IMR-90 (cell line): ENCODE results near the gene FBXL13. TPM values are rescaled to one million over a fixed set of nuclear protein-coding genes. Genes with fewer than 3 reads are reported as not detected.

Experiments used
- ATAC-seq: fragments of 200-7000 bp; cut with Tn5 transposase; 2 replicates; pipeline ENCODE4 v1.9.1; 2020; ENCODE audit warnings: low read depth, mild to moderate bottlenecking, moderate library complexity
- BruUV-seq: library from RNA; stranded (reverse); fragments of 400-500 nt; replicated peaks from 2 replicates; lab custom pipeline; 2021; lab: Mats Ljungman, UMichigan
- CTCF ChIA-PET: fragments of 300-600 bp; formaldehyde crosslinking; extraction: SDS; loops from one replicate; lab custom pipeline; 2021; ENCODE audit warnings: antibody characterized with exemption; lab: Yijun Ruan, JAX
- POLR2A ChIA-PET: fragments of 300-600 bp; sonication (Branson Sonifier 250); formaldehyde crosslinking; loops from one replicate; lab custom pipeline; 2022; ENCODE audit warnings: antibody characterized with exemption; ENCODE audit not compliant: unreplicated experiment; lab: Charles Lee
- DNase-seq: peaks from one replicate; pipeline ENCODE4 v3.0.0; 2013
- H2AFZ ChIP-seq: replicated peaks from 2 replicates; pipeline ENCODE3; 2013; ENCODE audit warnings: low read length, mild to moderate bottlenecking; ENCODE audit not compliant: poor library complexity
- H2AK5ac ChIP-seq: 2 replicates; pipeline ENCODE4 v1.6.1; 2013; ENCODE audit warnings: low read depth, low read length, inconsistent platforms
- H2AK9ac ChIP-seq: replicated peaks from 2 replicates; pipeline ENCODE3; 2013; ENCODE audit warnings: mild to moderate bottlenecking, low read depth, low read length, moderate library complexity; ENCODE audit not compliant: poor library complexity
- H2BK120ac ChIP-seq: 2 replicates; pipeline ENCODE4 v1.6.1; 2013; ENCODE audit warnings: low read depth, low read length, inconsistent platforms
- H2BK15ac ChIP-seq: 3 replicates; pipeline ENCODE4 v1.6.1; 2013; ENCODE audit warnings: low read depth, low read length, inconsistent platforms
- H2BK20ac ChIP-seq: 2 replicates; pipeline ENCODE4 v1.6.1; 2013; ENCODE audit warnings: low read depth, mild to moderate bottlenecking, inconsistent platforms, low read length, moderate library complexity
- H2BK5ac ChIP-seq: 2 replicates; pipeline ENCODE4 v1.6.1; 2013; ENCODE audit warnings: mild to moderate bottlenecking, low read depth, low read length, inconsistent platforms; ENCODE audit not compliant: poor library complexity, severe bottlenecking
- H3K14ac ChIP-seq: replicated peaks from 2 replicates; pipeline ENCODE4 v1.6.1; 2013; ENCODE audit warnings: low read depth, low read length, inconsistent platforms
- H3K18ac ChIP-seq: 2 replicates; pipeline ENCODE4 v1.6.1; 2013; ENCODE audit warnings: low read depth, low read length, control low read depth
- H3K23ac ChIP-seq: 2 replicates; pipeline ENCODE4 v1.6.1; 2013; ENCODE audit warnings: low read depth, low read length, inconsistent platforms
- H3K27ac ChIP-seq: 2 replicates; pipeline ENCODE4 v1.5.1; 2013; ENCODE audit warnings: mild to moderate bottlenecking, control low read depth, low read length; ENCODE audit not compliant: insufficient read depth
- H3K27me3 ChIP-seq: 2 replicates; pipeline ENCODE4 v1.6.1; 2013; ENCODE audit warnings: low read length; ENCODE audit not compliant: control insufficient read depth, insufficient read depth
- H3K36me3 ChIP-seq: 2 replicates; pipeline ENCODE4 v1.6.1; 2013; ENCODE audit warnings: low read length, mixed read lengths; ENCODE audit not compliant: control insufficient read depth, insufficient read depth
- H3K4ac ChIP-seq: 2 replicates; pipeline ENCODE4 v1.6.1; 2013; ENCODE audit warnings: low read depth, low read length, inconsistent platforms
- H3K4me1 ChIP-seq: 2 replicates; pipeline ENCODE4 v1.6.1; 2013; ENCODE audit warnings: low read length, mixed read lengths; ENCODE audit not compliant: control insufficient read depth, insufficient read depth
- H3K4me2 ChIP-seq: 2 replicates; pipeline ENCODE4 v1.6.1; 2013; ENCODE audit warnings: low read depth, mild to moderate bottlenecking, control low read depth, low read length, moderate library complexity
- H3K4me3 ChIP-seq: 2 replicates; pipeline ENCODE4 v1.5.1; 2013; ENCODE audit warnings: low read depth, mild to moderate bottlenecking, control low read depth, low read length, moderate library complexity; ENCODE audit not compliant: insufficient read depth
- H3K56ac ChIP-seq: 2 replicates; pipeline ENCODE4 v1.6.1; 2013; ENCODE audit warnings: low read length, inconsistent platforms; ENCODE audit not compliant: insufficient read depth; ENCODE audit errors: extremely low read depth
- H3K79me1 ChIP-seq, 2 experiments: 2 replicates each; pipeline ENCODE4 v1.6.1; 2013; ENCODE audit warnings: low read length in 2 of 2, inconsistent platforms in 1 of 2, low read depth in 1 of 2
- H3K9ac ChIP-seq: 2 replicates; pipeline ENCODE4 v1.6.1; 2013; ENCODE audit warnings: low read depth, low read length, control low read depth
- H3K9me1 ChIP-seq: 2 replicates; pipeline ENCODE4 v1.6.1; 2013; ENCODE audit warnings: low read length, inconsistent platforms; ENCODE audit not compliant: insufficient read depth
- H3K9me3 ChIP-seq: 2 replicates; pipeline ENCODE4 v1.6.1; 2013; ENCODE audit warnings: low read length; ENCODE audit not compliant: control insufficient read depth, insufficient read depth
- H4K20me1 ChIP-seq: 2 replicates; pipeline ENCODE4 v1.6.1; 2013; ENCODE audit warnings: low read length, inconsistent platforms; ENCODE audit not compliant: insufficient read depth
- H4K5ac ChIP-seq: 2 replicates; pipeline ENCODE4 v1.6.1; 2013; ENCODE audit warnings: mild to moderate bottlenecking, low read depth, low read length, control low read depth
- H4K8ac ChIP-seq, 2 experiments: 2 replicates each; pipeline ENCODE4 v1.6.1; 2013; ENCODE audit warnings: low read depth in 2 of 2, low read length in 2 of 2, control low read depth in 1 of 2, inconsistent platforms in 1 of 2
- H4K91ac ChIP-seq: 2 replicates; pipeline ENCODE4 v1.6.1; 2013; ENCODE audit warnings: low read depth, low read length, inconsistent platforms; ENCODE audit not compliant: insufficient read depth
- NFE2L2 ChIP-seq: fragments of 150-350 bp; IDR thresholded peaks from 2 replicates; pipeline ENCODE4 v1.6.1; 2016; ENCODE audit warnings: low read depth, mild to moderate bottlenecking, low read length
- RCOR1 ChIP-seq: IDR thresholded peaks from 2 replicates; pipeline ENCODE4 v1.6.1; 2012; ENCODE audit warnings: mild to moderate bottlenecking, low read length, improper control_type of control experiment; ENCODE audit not compliant: insufficient replicate concordance
- WGBS, 2 experiments: methylation state at CpG; one replicate each; pipeline versions ENCODE4 v1.1.5 to v1.1.7; 2013; ENCODE audit warnings: missing lambda C conversion rate in 2 of 2; ENCODE audit not compliant: insufficient read length in 1 of 2; ENCODE audit errors: extremely low coverage in 2 of 2; 5-methylcytosine and 5-hydroxymethylcytosine counted together
- dilution Hi-C: fragments of 300-500 bp; cut with HindIII; formaldehyde crosslinking; loops from one replicate; pipeline ENCODE4 v1.14.3; 2018; ENCODE audit warnings: low sequenced_read_pairs; ENCODE audit not compliant: unreplicated experiment
- in situ Hi-C: fragments of 300-500 bp; cut with MboI; formaldehyde crosslinking; loops from 3 replicates; pipeline ENCODE4 v1.14.3; 2019; ENCODE audit warnings: low sequenced_read_pairs, inconsistent platforms, mixed read lengths
- intact Hi-C: fragments of 100-400 bp; cut with micrococcal nuclease; formaldehyde crosslinking; loops from 2 replicates; pipeline ENCODE4 v1.10.0; 2022
- polyA plus RNA-seq, 3 experiments: library from polyadenylated mRNA; depleted of rRNA; stranded (reverse); fragments of >200 nt; gene quantifications; 2 replicates each; pipeline ENCODE4 v1.2.3, GENCODE V29; 2012; ENCODE audit warnings: low replicate concordance in 1 of 3
- total RNA-seq: library from RNA; depleted of rRNA; stranded (reverse); fragments of >200 nt; gene quantifications from 2 replicates; pipeline ENCODE4 v1.2.3, GENCODE V29; 2012

Gene FBXL13
- total and polyA plus RNA-seq, 2 of the 4 experiments (the other 2 are of a cell fraction): 0.24 to 0.36 TPM

DNA sequence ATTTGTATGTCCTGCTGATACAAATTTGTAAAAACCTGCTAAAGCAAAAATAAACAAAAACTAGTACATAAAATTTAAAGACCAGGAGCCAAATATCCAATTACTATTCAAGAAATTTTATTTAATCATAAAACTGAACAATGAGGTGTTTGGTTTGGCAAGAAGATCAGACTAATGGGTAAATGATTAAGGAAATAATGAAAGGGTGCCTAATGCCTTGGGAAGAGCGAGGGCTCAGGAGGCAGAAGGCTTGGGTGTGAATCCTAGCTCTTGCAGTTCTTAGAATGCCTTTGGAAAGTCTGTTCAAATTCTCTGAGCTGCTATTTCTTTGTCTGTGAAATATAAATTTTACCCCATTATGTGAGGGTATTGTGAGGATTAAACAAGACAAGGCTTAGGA lies 41.9 kb upstream of the FBXL13 start:
- H3K36me3 ChIP-seq: peaks cover 8% of the 10 kb centered on the region
- no peak overlapping the region for H3K4ac ChIP-seq
- 100% methylated on average over 1 of the region's 1 CpG; no CpG with 5 or more reads in 1 of the 2 experiments for WGBS, 2 experiments

More for the DNA sequence above, 41.9 kb upstream of the FBXL13 start:
- Histone ChIP-seq H3K18ac (no peak overlapping the region), H3K27me3 (no peaks in the 10 kb centered on the region), H4K20me1 (no peaks in the 10 kb centered on the region), H3K27ac (no peak overlapping the region), H2BK120ac (no peak overlapping the region), H3K56ac (no peak overlapping the region), H3K79me1 (no peaks in the 10 kb centered on the region), H2AK5ac (no peak overlapping the region), H2AK9ac (no peak overlapping the region), H4K5ac (no peak overlapping the region), H2BK15ac (no peak overlapping the region), H3K4me2 (no peak overlapping the region), H2BK20ac (no peak overlapping the region), H2AFZ (no peak overlapping the region), H3K14ac (no peak overlapping the region), H3K9ac (no peak overlapping the region), H3K4me1 (no peaks in the 10 kb centered on the region), H4K91ac (no peak overlapping the region), H3K23ac (no peak overlapping the region), H3K9me1 (peaks cover 7% of the 10 kb centered on the region; the same call in 1 of the 2 replicates), H4K8ac (no peak overlapping the region), H2BK5ac (no peak overlapping the region), H3K4me3 (no peak overlapping the region), H3K9me3 (no peaks in the 10 kb centered on the region)
- ChIA-PET POLR2A (no interaction called here), CTCF (no interaction called here)
- no peak for ATAC-seq
- DNase-seq: no peak
- dilution Hi-C loops (no loop called here), intact Hi-C loops (loop anchor here (10.0 kb wide), 1 partner anchor 178 kb away; the partner anchor contains the start of gene PMPCB), in situ Hi-C loops (no loop called here)
- TF ChIP-seq NFE2L2: no peak
- no peak for TF ChIP-seq RCOR1
- BruUV-seq: no TSS peak
